ENCODE results near the gene RHOB. TPM values are rescaled to one million over a fixed set of nuclear protein-coding genes. Genes with fewer than 3 reads are reported as not detected.

Gene RHOB
- total RNA-seq, 1 experiment from 2014 or later: 143 TPM

DNA sequence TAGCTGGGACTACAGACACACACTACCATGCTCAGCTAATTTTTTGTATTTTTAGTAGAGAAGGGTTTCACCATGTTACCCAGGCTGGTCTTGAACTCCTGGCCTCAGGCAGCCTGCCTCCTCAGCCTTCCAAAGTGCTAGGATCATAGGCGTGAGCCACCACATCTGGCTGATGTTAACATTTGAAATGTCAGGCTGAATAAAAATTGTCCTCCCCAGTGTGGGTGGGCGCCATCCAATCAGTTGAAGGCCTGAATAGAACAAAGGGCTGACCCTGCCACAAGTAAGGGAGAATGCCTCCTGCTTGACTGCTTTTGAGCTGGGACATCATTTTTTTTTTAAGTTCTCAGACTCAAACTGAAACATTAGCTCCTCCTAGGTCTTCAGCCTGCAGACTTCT lies 21.0 kb upstream of the RHOB start:
- DNase-seq: no peak
- CTCF ChIA-PET: interaction anchor here (1.8 kb wide), 1 partner anchor 15 kb away, joined by 12 read pairs; no protein-coding TSS in a partner anchor
- Mint-ChIP-seq H3K4me3 (ENCODE audit: low read depth, unreplicated experiment) (no peak overlapping the region), H3K9me3 (ENCODE audit: low read depth, unreplicated experiment) (no peaks in the 10 kb centered on the region), H3K27me3 (ENCODE audit: unreplicated experiment) (peaks cover 38% of the 10 kb centered on the region), H3K27ac (ENCODE audit: unreplicated experiment) (no peak overlapping the region), H3K4me1 (ENCODE audit: low read depth, unreplicated experiment) (no peaks in the 10 kb centered on the region), H3K36me3 (ENCODE audit: insufficient read depth, unreplicated experiment) (peaks cover 4% of the 10 kb centered on the region)
- TF ChIP-seq, protein P1, sequence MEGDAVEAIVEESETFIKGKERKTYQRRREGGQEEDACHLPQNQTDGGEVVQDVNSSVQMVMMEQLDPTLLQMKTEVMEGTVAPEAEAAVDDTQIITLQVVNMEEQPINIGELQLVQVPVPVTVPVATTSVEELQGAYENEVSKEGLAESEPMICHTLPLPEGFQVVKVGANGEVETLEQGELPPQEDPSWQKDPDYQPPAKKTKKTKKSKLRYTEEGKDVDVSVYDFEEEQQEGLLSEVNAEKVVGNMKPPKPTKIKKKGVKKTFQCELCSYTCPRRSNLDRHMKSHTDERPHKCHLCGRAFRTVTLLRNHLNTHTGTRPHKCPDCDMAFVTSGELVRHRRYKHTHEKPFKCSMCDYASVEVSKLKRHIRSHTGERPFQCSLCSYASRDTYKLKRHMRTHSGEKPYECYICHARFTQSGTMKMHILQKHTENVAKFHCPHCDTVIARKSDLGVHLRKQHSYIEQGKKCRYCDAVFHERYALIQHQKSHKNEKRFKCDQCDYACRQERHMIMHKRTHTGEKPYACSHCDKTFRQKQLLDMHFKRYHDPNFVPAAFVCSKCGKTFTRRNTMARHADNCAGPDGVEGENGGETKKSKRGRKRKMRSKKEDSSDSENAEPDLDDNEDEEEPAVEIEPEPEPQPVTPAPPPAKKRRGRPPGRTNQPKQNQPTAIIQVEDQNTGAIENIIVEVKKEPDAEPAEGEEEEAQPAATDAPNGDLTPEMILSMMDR (IDR thresholded peaks at IDR 0.05; ENCODE audit: unreplicated experiment): no peak
- no TSS peak for BruUV-seq (replicated peaks)
- intact Hi-C loops (cut with micrococcal nuclease; ENCODE audit: unreplicated experiment): no loop called here

DNA sequence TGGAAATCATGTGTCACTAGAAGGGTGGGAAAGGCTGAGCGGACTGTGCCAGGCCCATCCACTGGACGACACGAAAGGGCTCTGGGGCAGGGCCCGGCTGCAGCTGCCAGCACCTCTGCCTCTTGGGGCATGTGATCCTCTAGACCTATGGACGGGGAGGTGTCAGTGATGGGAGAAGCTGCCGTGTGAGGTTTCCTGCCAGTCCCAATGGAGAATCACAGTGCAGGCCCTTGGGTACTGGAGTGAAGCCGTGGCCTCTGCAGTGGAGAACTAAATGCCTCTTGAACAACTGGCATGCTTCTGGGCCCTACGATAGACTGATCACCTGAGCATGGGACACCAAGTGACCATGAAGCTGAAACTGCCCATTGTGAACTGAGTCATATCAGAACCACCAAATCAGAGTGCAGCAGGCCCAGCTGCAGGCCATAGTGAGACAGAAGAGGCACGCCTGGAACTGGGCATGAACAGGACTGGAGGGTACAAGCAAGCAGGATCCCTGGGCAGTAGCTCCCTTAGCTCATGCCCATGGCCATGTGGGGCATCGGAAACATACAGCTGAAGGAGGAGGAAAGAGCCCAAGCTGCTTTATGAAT lies 18.8 kb upstream of the RHOB start:
- BruUV-seq (replicated peaks): no TSS peak
- CTCF ChIA-PET: interaction anchor here (0.7 kb wide), 1 partner anchor 223 kb away, joined by 6 read pairs; the partner anchor contains the start of gene HS1BP3
- Mint-ChIP-seq H3K27ac (ENCODE audit: unreplicated experiment) (no peak overlapping the region), H3K36me3 (ENCODE audit: insufficient read depth, unreplicated experiment) (peaks cover 4% of the 10 kb centered on the region), H3K27me3 (ENCODE audit: unreplicated experiment) (peaks cover 49% of the 10 kb centered on the region), H3K4me1 (ENCODE audit: low read depth, unreplicated experiment) (no peaks in the 10 kb centered on the region), H3K4me3 (ENCODE audit: low read depth, unreplicated experiment) (no peak overlapping the region), H3K9me3 (ENCODE audit: low read depth, unreplicated experiment) (no peaks in the 10 kb centered on the region)
- intact Hi-C loops (cut with micrococcal nuclease; ENCODE audit: unreplicated experiment): no loop called here
- TF ChIP-seq, protein P1 (IDR thresholded peaks at IDR 0.05; ENCODE audit: unreplicated experiment): no peak
- no peak for DNase-seq

DNA sequence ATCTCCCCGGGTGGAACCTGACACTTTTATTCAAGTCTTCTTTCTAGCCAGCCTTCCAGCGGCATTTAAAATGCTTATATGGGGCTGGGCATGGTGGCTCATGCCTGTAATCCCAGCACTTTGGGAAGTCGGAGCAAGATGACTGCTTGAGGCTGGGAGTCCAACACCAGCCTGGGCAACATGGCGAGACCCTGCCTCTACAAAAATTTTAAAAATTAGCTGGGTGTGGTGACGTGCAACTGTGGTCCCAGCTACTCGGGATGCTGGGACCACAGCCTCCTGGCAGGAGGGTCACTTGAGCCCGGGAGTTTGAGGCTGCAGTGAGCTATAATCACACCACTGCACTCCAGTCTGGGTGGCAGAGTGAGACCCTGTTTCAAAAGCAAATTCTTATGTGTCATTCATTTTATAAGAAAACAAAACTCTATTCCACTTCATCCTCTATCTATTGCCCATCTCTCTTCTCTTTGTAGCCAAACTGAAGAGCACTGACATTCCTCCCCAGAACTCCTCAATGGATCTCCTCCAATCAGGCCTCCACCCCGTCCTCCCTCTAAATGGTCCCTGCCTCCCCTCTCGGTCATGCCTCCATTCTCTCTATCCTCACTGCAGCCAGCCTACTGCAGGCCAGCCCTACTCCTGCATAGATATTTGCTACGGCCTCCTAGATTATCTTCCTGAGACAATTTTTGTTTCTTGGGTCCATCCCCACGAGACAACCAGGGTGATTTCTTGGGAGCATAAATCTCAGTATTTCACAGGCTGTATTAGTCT lies 18.0 kb upstream of the RHOB start:
- Mint-ChIP-seq H3K9me3 (ENCODE audit: low read depth, unreplicated experiment) (no peaks in the 10 kb centered on the region), H3K27ac (ENCODE audit: unreplicated experiment) (no peak overlapping the region), H3K4me3 (ENCODE audit: low read depth, unreplicated experiment) (no peak overlapping the region), H3K36me3 (ENCODE audit: insufficient read depth, unreplicated experiment) (peaks cover 4% of the 10 kb centered on the region), H3K27me3 (ENCODE audit: unreplicated experiment) (peaks cover 43% of the 10 kb centered on the region), H3K4me1 (ENCODE audit: low read depth, unreplicated experiment) (no peaks in the 10 kb centered on the region)
- TF ChIP-seq, protein P1 (IDR thresholded peaks at IDR 0.05; ENCODE audit: unreplicated experiment): no peak
- CTCF ChIA-PET: interaction anchor here (1.0 kb wide), 1 partner anchor 13 kb away, joined by 3 read pairs; no protein-coding TSS in a partner anchor
- no TSS peak for BruUV-seq (replicated peaks)
- intact Hi-C loops (cut with micrococcal nuclease; ENCODE audit: unreplicated experiment): no loop called here
- no peak for DNase-seq

DNA sequence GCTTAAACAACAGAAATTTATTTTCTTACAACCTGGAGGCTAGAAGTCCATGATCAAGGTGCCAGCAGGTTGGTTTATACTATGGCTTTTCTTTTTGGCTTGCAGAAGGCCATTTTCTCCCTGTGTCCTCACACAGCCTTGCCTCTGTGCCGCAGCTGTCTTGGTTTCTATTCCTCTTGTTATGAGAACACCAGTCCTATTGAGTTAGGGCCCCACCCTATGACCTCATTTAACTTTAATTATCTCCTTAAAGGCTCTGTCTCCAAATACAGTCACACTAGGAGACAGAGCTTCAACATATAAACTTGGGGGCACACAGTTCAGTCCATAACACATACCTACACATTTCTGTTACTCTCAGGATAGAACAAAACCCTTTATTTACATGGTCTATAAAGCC lies 17.3 kb upstream of the RHOB start:
- Mint-ChIP-seq H3K27ac (ENCODE audit: unreplicated experiment) (no peak overlapping the region), H3K4me3 (ENCODE audit: low read depth, unreplicated experiment) (no peak overlapping the region), H3K4me1 (ENCODE audit: low read depth, unreplicated experiment) (no peaks in the 10 kb centered on the region), H3K36me3 (ENCODE audit: insufficient read depth, unreplicated experiment) (peaks cover 4% of the 10 kb centered on the region), H3K27me3 (ENCODE audit: unreplicated experiment) (peaks cover 43% of the 10 kb centered on the region), H3K9me3 (ENCODE audit: low read depth, unreplicated experiment) (no peaks in the 10 kb centered on the region)
- TF ChIP-seq, protein P1 (IDR thresholded peaks at IDR 0.05; ENCODE audit: unreplicated experiment): no peak
- no peak for DNase-seq
- CTCF ChIA-PET: interaction anchor here (1.0 kb wide), 1 partner anchor 14 kb away, joined by 3 read pairs; no protein-coding TSS in a partner anchor
- no TSS peak for BruUV-seq (replicated peaks)
- intact Hi-C loops (cut with micrococcal nuclease; ENCODE audit: unreplicated experiment): no loop called here

All from Calu3 (cell line).